Fibroblast of the aortic adventitia (primary cell): ENCODE measurements around the gene PHETA1. TPM values are rescaled to one million over a fixed set of nuclear protein-coding genes. Genes with fewer than 3 reads are reported as not detected.

Source experiments
- DNase-seq: peaks from one replicate; pipeline ENCODE4 v3.0.0-alpha.2; 2010; ENCODE audit warnings: low read depth
- H3K4me3 ChIP-seq: 2 replicates; pipeline ENCODE4 v1.5.1; 2011; ENCODE audit warnings: low read depth, mild to moderate bottlenecking, control low read depth, low read length, moderate library complexity
- CTCF ChIP-seq: IDR thresholded peaks from 2 replicates; pipeline ENCODE4 v1.5.1; 2011; ENCODE audit warnings: mild to moderate bottlenecking, low read length, control low read depth, inconsistent platforms; ENCODE audit not compliant: insufficient read depth
- total RNA-seq: library from RNA; depleted of rRNA; stranded (reverse); fragments of >200 nt; gene quantifications from 2 replicates; pipeline ENCODE4 v1.2.3, GENCODE V29; 2012; ENCODE audit warnings: low replicate concordance

PHETA1 gene
- total RNA-seq, 1 donor: 7.3 TPM

GRCh38 chr12:111367661-111368221, 1.2 kb downstream of the PHETA1 start:
- H3K4me3 ChIP-seq: peak overlapping the region; percentile 90
- no peak for TF ChIP-seq CTCF
- peak; percentile 24 for DNase-seq

- no peak for TF ChIP-seq CTCF
- no peak overlapping the region for H3K4me3 ChIP-seq
- no peak for DNase-seq
Measured at GRCh38 chr12:111366583-111366982, 2.3 kb downstream of the PHETA1 start.

GRCh38 chr12:111366075-111366474, 2.8 kb downstream of the PHETA1 start:
- no peak for DNase-seq
- no peak overlapping the region for H3K4me3 ChIP-seq
- TF ChIP-seq CTCF: no peak

- DNase-seq: peak; percentile 65
- no peak overlapping the region for H3K4me3 ChIP-seq
- no peak for TF ChIP-seq CTCF
Measured at GRCh38 chr12:111363578-111363977, 5.3 kb downstream of the PHETA1 start.

- no peak for TF ChIP-seq CTCF
- no peak for DNase-seq
- H3K4me3 ChIP-seq: no peak overlapping the region
Measured at GRCh38 chr12:111362687-111363475, 6.0 kb downstream of the PHETA1 start.

GRCh38 chr12:111361717-111362576, 6.9 kb downstream of the PHETA1 start:
- no peak for DNase-seq
- no peak overlapping the region for H3K4me3 ChIP-seq
- TF ChIP-seq CTCF: no peak
